OCI-LY1 (cell line): ENCODE results near the gene PPIF.

Source experiments
- H2AFZ ChIP-seq: fragments of 200-600 bp; sonication (generic), shearing (Covaris generic); 2 replicates; pipeline ENCODE4 v1.6.0; 2014; ENCODE audit warnings: antibody characterized with exemption, mild to moderate bottlenecking, low read length
- H3F3A ChIP-seq: fragments of 200-600 bp; sonication (generic), shearing (Covaris generic); 2 replicates; pipeline ENCODE4 v1.6.0; 2014; ENCODE audit warnings: mild to moderate bottlenecking, antibody characterized with exemption, low read length, moderate library complexity; ENCODE audit not compliant: insufficient read depth
- H3K27ac ChIP-seq: fragments of 200-600 bp; sonication (generic); 2 replicates; pipeline ENCODE4 v1.5.1; 2014; ENCODE audit warnings: low read length, mixed run types, mild to moderate bottlenecking, low read depth; ENCODE audit not compliant: poor library complexity, severe bottlenecking
- H3K27me3 ChIP-seq: fragments of 200-600 bp; sonication (generic); 2 replicates; pipeline ENCODE4 v1.6.0; 2014; ENCODE audit warnings: antibody characterized with exemption, mild to moderate bottlenecking, low read length, moderate library complexity; ENCODE audit not compliant: insufficient read depth
- H3K36me3 ChIP-seq: fragments of 200-600 bp; sonication (generic); 2 replicates; pipeline ENCODE4 v1.6.1; 2014; ENCODE audit warnings: mild to moderate bottlenecking, antibody characterized with exemption, low read length, moderate library complexity, mixed read lengths; ENCODE audit not compliant: insufficient read depth
- H3K4me1 ChIP-seq: fragments of 200-600 bp; sonication (generic); 2 replicates; pipeline ENCODE4 v1.5.1; 2014; ENCODE audit warnings: mild to moderate bottlenecking, low read length, moderate library complexity; ENCODE audit not compliant: insufficient read depth, severe bottlenecking
- H3K4me2 ChIP-seq: fragments of 200-600 bp; sonication (generic), shearing (Covaris generic); 2 replicates; pipeline ENCODE4 v1.6.1; 2014; ENCODE audit warnings: low read length
- H3K4me3 ChIP-seq: fragments of 200-600 bp; sonication (generic); 2 replicates; pipeline ENCODE4 v1.5.1; 2014; ENCODE audit warnings: low read length, low read depth, mild to moderate bottlenecking, mixed read lengths; ENCODE audit not compliant: poor library complexity, severe bottlenecking
- H3K79me2 ChIP-seq: fragments of 200-600 bp; shearing (Covaris generic); 2 replicates; pipeline ENCODE4 v1.6.1; 2016; ENCODE audit warnings: mixed run types, low read length, mixed read lengths; ENCODE audit not compliant: insufficient read depth
- H3K9ac ChIP-seq: fragments of 200-600 bp; sonication (generic), shearing (Covaris generic); 2 replicates; pipeline ENCODE4 v1.6.1; 2014; ENCODE audit warnings: mild to moderate bottlenecking, low read length, mixed read lengths
- H3K9me2 ChIP-seq: fragments of 200-600 bp; sonication (generic), shearing (Covaris generic); 2 replicates; pipeline ENCODE4 v1.6.1; 2014; ENCODE audit warnings: low read depth, mild to moderate bottlenecking, low read length, mixed read lengths
- H3K9me3 ChIP-seq: fragments of 200-600 bp; shearing (Covaris generic); 2 replicates; pipeline ENCODE4 v1.6.1; 2014; ENCODE audit warnings: low read length, mixed read lengths
- H4K20me1 ChIP-seq: fragments of 200-600 bp; sonication (generic), shearing (Covaris generic); 2 replicates; pipeline ENCODE4 v1.6.0; 2016; ENCODE audit warnings: mild to moderate bottlenecking, low read length; ENCODE audit not compliant: insufficient read depth
- CTCF ChIP-seq: fragments of 200-600 bp; sonication (generic), shearing (Covaris generic); IDR thresholded peaks from 2 replicates; pipeline ENCODE4 v1.5.1; 2017; ENCODE audit warnings: mild to moderate bottlenecking, antibody characterized with exemption, low read length, moderate library complexity, mixed read lengths
- EZH2 ChIP-seq: fragments of 200-600 bp; sonication (generic), shearing (Covaris generic); IDR thresholded peaks from 2 replicates; pipeline ENCODE4 v1.8.0; 2017; ENCODE audit warnings: borderline replicate concordance, mixed run types, mild to moderate bottlenecking, antibody characterized with exemption, low read length, moderate library complexity, mixed read lengths

The PPIF gene

DNA sequence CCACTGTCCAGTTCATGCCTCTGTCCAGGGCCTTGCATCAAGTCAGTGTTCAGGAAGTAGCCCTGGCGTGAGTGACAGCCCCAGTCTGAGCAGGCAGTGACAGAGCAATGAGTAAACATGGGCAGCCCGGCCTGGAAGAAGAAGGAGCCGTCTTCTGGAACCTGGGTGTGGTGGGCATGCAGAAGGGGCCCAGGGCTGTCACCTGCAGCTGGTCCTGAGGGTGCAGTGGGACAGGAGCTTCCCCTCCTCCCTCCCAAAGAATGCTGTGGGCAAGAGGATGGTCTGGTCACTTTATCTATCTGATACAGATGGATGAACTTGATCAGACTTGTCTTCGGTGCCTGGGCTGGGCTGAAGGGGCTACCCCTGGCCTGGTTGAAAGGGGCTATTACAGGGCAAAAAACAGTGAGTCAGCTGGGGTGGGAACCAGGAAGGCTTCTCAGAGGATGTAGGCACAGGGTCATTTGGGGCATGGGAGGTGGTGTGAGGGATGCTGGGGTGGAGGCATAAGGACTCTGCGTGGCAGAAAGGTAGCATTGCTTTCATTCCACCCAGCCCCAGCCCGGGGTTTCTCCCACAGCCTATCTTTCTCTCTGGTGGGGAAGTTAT, 42.7 kb upstream of the PPIF start:
- Histone ChIP-seq H3K4me1 (no peaks in the 10 kb centered on the region), H3K9ac (no peak overlapping the region), H3K9me2 (no peaks in the 10 kb centered on the region), H3K79me2 (no peaks in the 10 kb centered on the region), H3F3A (no peaks in the 10 kb centered on the region), H3K36me3 (no peaks in the 10 kb centered on the region), H3K9me3 (no peaks in the 10 kb centered on the region), H2AFZ (no peak overlapping the region), H3K4me3 (no peak overlapping the region), H4K20me1 (no peaks in the 10 kb centered on the region), H3K4me2 (no peak overlapping the region), H3K27ac (no peak overlapping the region), H3K27me3 (no peaks in the 10 kb centered on the region)
- TF ChIP-seq EZH2 = no peak
- no peak for TF ChIP-seq CTCF

DNA sequence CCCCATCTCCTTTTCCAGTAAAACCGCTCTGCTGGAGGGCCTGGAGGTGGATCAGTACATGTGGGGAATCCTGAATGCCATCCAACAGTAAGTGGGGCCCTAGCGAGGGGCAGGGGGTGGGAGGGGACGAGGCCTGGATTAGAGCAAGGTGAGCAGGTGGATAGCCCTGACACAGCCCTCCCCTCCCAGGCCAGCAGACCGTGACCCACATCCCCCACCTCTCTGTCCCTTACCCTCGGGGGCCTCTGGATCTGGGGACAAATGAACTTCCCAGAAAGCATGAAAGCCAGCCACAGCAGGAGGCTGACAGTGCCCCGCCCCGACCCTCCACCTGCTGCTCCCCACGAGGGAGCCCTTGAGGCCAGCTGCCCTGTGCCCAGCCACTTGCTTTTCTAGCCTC, 41.8 kb upstream of the PPIF start:
- Histone ChIP-seq H3K4me1 (no peaks in the 10 kb centered on the region), H3K27me3 (no peaks in the 10 kb centered on the region), H3K79me2 (no peaks in the 10 kb centered on the region), H4K20me1 (no peaks in the 10 kb centered on the region), H2AFZ (no peak overlapping the region), H3K9ac (no peak overlapping the region), H3K27ac (no peak overlapping the region), H3K36me3 (no peaks in the 10 kb centered on the region), H3F3A (no peaks in the 10 kb centered on the region), H3K4me3 (no peak overlapping the region), H3K9me3 (no peaks in the 10 kb centered on the region), H3K9me2 (no peaks in the 10 kb centered on the region), H3K4me2 (no peak overlapping the region)
- TF ChIP-seq CTCF (no peak), EZH2 (no peak)

DNA sequence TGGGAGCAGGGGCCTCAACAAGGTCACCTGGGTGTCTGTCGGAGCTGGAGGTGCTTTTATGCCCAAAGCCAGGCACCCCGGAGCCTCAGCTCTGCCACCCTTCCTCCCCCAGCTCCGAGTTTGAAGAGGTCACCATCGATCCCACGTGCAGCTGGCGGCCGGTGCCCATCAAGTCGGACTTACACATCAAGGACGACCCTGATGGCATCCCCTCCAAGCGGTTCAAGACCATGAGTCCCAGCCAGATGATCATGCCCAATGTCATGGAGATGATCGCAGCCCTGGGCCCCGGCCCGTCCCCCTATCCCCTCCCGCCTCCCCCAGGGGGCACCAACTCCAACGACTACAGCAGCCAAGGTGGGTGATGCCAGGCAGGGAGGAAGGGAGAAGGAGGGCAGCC, 41.3 kb upstream of the PPIF start:
- no peak for TF ChIP-seq EZH2
- TF ChIP-seq CTCF = no peak
- H3K9ac ChIP-seq = no peak overlapping the region
- H4K20me1 ChIP-seq = no peaks in the 10 kb centered on the region
- H3K36me3 ChIP-seq = no peaks in the 10 kb centered on the region
- H3K9me2 ChIP-seq = no peaks in the 10 kb centered on the region
- H3K4me3 ChIP-seq = no peak overlapping the region
- H3K27me3 ChIP-seq = no peaks in the 10 kb centered on the region
- H3F3A ChIP-seq = no peaks in the 10 kb centered on the region
- H3K27ac ChIP-seq = no peak overlapping the region
- no peaks in the 10 kb centered on the region for H3K4me1 ChIP-seq
- H2AFZ ChIP-seq = no peak overlapping the region
- no peaks in the 10 kb centered on the region for H3K79me2 ChIP-seq
- H3K9me3 ChIP-seq = no peaks in the 10 kb centered on the region
- H3K4me2 ChIP-seq = no peak overlapping the region
